Endodermal cell (in vitro differentiated cells): ENCODE measurements around the gene ADAMTS18. TPM values are rescaled to one million over a fixed set of nuclear protein-coding genes. Genes with fewer than 3 reads are reported as not detected.

Experiments
- DNase-seq: peaks from one replicate; pipeline ENCODE4 v3.0.0-alpha.2; 2017
- H3K27ac ChIP-seq: 2 replicates; pipeline ENCODE4 v1.5.1; 2013; ENCODE audit warnings: mild to moderate bottlenecking, low read depth, low read length, moderate library complexity
- H3K27me3 ChIP-seq: 2 replicates; pipeline ENCODE4 v1.6.1; 2013; ENCODE audit warnings: mild to moderate bottlenecking, low read length, moderate library complexity; ENCODE audit not compliant: insufficient read depth, control insufficient read depth, poor library complexity, severe bottlenecking
- H3K36me3 ChIP-seq: 2 replicates; pipeline ENCODE4 v1.7.0; 2013; ENCODE audit warnings: mild to moderate bottlenecking, low read length, moderate library complexity; ENCODE audit not compliant: control insufficient read depth, insufficient read depth
- H3K4me1 ChIP-seq: one replicate; pipeline ENCODE4 v1.7.0; 2013; ENCODE audit warnings: low read length; ENCODE audit not compliant: control insufficient read depth, insufficient read depth
- H3K4me3 ChIP-seq: 2 replicates; pipeline ENCODE4 v1.5.1; 2013; ENCODE audit warnings: mild to moderate bottlenecking, low read length, moderate library complexity
- H3K9ac ChIP-seq: 2 replicates; pipeline ENCODE4 v1.6.1; 2013; ENCODE audit warnings: mild to moderate bottlenecking, low read length, moderate library complexity; ENCODE audit not compliant: poor library complexity, severe bottlenecking; ENCODE audit errors: extremely low read depth
- H3K9me3 ChIP-seq: 2 replicates; pipeline ENCODE4 v1.6.1; 2013; ENCODE audit warnings: mild to moderate bottlenecking, low read length, moderate library complexity; ENCODE audit not compliant: control insufficient read depth
- H3K27ac Mint-ChIP-seq: 2 replicates; pipeline ENCODE4 v1.8.0; 2020; ENCODE audit warnings: mixed read lengths
- H3K27me3 Mint-ChIP-seq: 2 replicates; pipeline ENCODE4 v1.8.0; 2021; ENCODE audit warnings: mild to moderate bottlenecking, mixed read lengths; ENCODE audit not compliant: insufficient read depth
- H3K36me3 Mint-ChIP-seq: 2 replicates; pipeline ENCODE4 v1.8.0; 2020; ENCODE audit warnings: low read depth, mixed read lengths
- H3K4me1 Mint-ChIP-seq: 2 replicates; pipeline ENCODE4 v1.8.0; 2020; ENCODE audit warnings: mixed read lengths
- H3K4me3 Mint-ChIP-seq: 2 replicates; pipeline ENCODE4 v1.8.0; 2020; ENCODE audit warnings: mild to moderate bottlenecking, moderate library complexity, mixed read lengths
- H3K9me3 Mint-ChIP-seq: 2 replicates; pipeline ENCODE4 v1.8.0; 2020; ENCODE audit warnings: mild to moderate bottlenecking, mixed read lengths
- CTCF ChIP-seq: fragments of 200-600 bp; sonication (generic); conservative IDR thresholded peaks from 2 replicates; pipeline ENCODE4 v1.5.0; 2021; ENCODE audit warnings: antibody characterized with exemption, mild to moderate bottlenecking
- WGBS, 2 experiments: methylation state at CpG; one replicate each; pipeline versions ENCODE4 v1.1.5 to v1.1.7; 2013; ENCODE audit warnings: missing lambda C conversion rate in 2 of 2, mixed read lengths in 1 of 2; ENCODE audit not compliant: insufficient coverage in 1 of 2, insufficient read length in 1 of 2; 5-methylcytosine and 5-hydroxymethylcytosine counted together
- total RNA-seq, 2 donors: library from RNA; stranded (reverse); fragmentation: NEBNext Ultra II Directional in 1 of 2; extraction: Animal tissue kit (Norgen Biotek cat#: 25700) in 1 of 2; gene quantifications; 2 replicates in 1 of 2; 3 replicates in 1 of 2; pipeline ENCODE4 v1.2.1, GENCODE V29; 2021

Gene ADAMTS18
- total RNA-seq, 2 donors from 2014 or later = 7.9 to 12.4 TPM

GRCh38 chr16:77238593-77238992 is 196.2 kb downstream of the ADAMTS18 start:
- H3K9me3 ChIP-seq = no peaks in the 10 kb centered on the region
- WGBS, 2 experiments = 87 to 100% methylated on average over 1 to 5 of the region's 5 CpGs
- Mint-ChIP-seq H3K36me3 (no peaks in the 10 kb centered on the region), H3K4me3 (no peak overlapping the region), H3K27ac (no peak overlapping the region), H3K27me3 (no peaks in the 10 kb centered on the region), H3K9me3 (no peaks in the 10 kb centered on the region), H3K4me1 (peaks cover 43% of the 10 kb centered on the region)
- H3K36me3 ChIP-seq = no peaks in the 10 kb centered on the region
- no peak overlapping the region for H3K9ac ChIP-seq
- TF ChIP-seq CTCF = no peak
- no peak for DNase-seq
- H3K27me3 ChIP-seq = no peaks in the 10 kb centered on the region
- H3K4me3 ChIP-seq = no peak overlapping the region
- H3K27ac ChIP-seq = no peak overlapping the region
- H3K4me1 ChIP-seq = peaks cover 6% of the 10 kb centered on the region

GRCh38 chr16:77236063-77236511 is 198.7 kb downstream of the ADAMTS18 start:
- H3K4me3 Mint-ChIP-seq = no peak overlapping the region
- TF ChIP-seq CTCF = peak; percentile 100
- Histone ChIP-seq H3K9me3 (no peaks in the 10 kb centered on the region), H3K36me3 (no peaks in the 10 kb centered on the region), H3K4me3 (no peak overlapping the region), H3K27ac (no peak overlapping the region), H3K27me3 (peaks cover 8% of the 10 kb centered on the region), H3K4me1 (peaks cover 6% of the 10 kb centered on the region), H3K9ac (no peak overlapping the region)
- H3K27me3 Mint-ChIP-seq = no peaks in the 10 kb centered on the region
- H3K27ac Mint-ChIP-seq = no peak overlapping the region
- H3K9me3 Mint-ChIP-seq = no peaks in the 10 kb centered on the region
- no peaks in the 10 kb centered on the region for H3K36me3 Mint-ChIP-seq
- 5 to 6% methylated on average over 10 to 21 of the region's 21 CpGs for WGBS, 2 experiments
- peak; percentile 97 for DNase-seq
- H3K4me1 Mint-ChIP-seq = peaks cover 43% of the 10 kb centered on the region

- Mint-ChIP-seq H3K27me3 (peaks cover 5% of the 10 kb centered on the region), H3K9me3 (no peaks in the 10 kb centered on the region), H3K27ac (no peak overlapping the region), H3K4me3 (no peak overlapping the region), H3K4me1 (peaks cover 37% of the 10 kb centered on the region), H3K36me3 (no peaks in the 10 kb centered on the region)
- Histone ChIP-seq H3K27ac (no peak overlapping the region), H3K4me1 (peaks cover 3% of the 10 kb centered on the region), H3K27me3 (peaks cover 20% of the 10 kb centered on the region), H3K9me3 (no peaks in the 10 kb centered on the region), H3K4me3 (no peak overlapping the region), H3K9ac (no peak overlapping the region), H3K36me3 (no peaks in the 10 kb centered on the region)
- TF ChIP-seq CTCF = no peak
- 72 to 81% methylated on average over 7 to 11 of the region's 11 CpGs for WGBS, 2 experiments
- DNase-seq = peak; percentile 78
Observed at GRCh38 chr16:77234611-77235010, 200.2 kb downstream of the ADAMTS18 start.
